HG02759 (cell line): ENCODE measurements around the gene ASIC5.
"Not testable (repeated sequence)": the region's sequence is repeated elsewhere in the genome, so short reads cannot be mapped to it uniquely, and the experiment has no call there.

Source experiments
- ATAC-seq: cut with Tn5 transposase; IDR thresholded peaks from one replicate; pipeline ENCODE4 v1.9.1; 2021; ENCODE audit warnings: mild to moderate bottlenecking, moderate library complexity; ENCODE audit not compliant: unreplicated experiment

ASIC5 gene

DNA sequence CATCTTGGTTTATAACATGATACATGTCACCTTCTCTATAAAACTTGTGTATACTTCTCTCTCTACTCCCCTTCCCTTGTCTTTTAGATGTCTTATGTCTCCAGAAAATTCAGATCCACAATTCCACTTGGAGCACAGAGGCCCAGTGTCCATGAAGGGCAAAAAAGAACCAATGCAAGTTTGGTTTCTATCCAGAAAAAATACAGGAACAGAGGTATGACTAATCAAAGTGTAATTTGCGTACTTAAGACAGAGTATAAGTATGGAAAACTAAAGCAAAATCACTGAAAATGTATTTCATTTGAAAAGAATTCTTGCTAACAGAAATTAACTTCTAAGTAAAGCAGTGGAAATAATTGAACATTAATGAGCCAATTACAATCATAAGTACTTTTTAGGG lies 61.1 kb downstream of the ASIC5 start:
- no peak for ATAC-seq

DNA sequence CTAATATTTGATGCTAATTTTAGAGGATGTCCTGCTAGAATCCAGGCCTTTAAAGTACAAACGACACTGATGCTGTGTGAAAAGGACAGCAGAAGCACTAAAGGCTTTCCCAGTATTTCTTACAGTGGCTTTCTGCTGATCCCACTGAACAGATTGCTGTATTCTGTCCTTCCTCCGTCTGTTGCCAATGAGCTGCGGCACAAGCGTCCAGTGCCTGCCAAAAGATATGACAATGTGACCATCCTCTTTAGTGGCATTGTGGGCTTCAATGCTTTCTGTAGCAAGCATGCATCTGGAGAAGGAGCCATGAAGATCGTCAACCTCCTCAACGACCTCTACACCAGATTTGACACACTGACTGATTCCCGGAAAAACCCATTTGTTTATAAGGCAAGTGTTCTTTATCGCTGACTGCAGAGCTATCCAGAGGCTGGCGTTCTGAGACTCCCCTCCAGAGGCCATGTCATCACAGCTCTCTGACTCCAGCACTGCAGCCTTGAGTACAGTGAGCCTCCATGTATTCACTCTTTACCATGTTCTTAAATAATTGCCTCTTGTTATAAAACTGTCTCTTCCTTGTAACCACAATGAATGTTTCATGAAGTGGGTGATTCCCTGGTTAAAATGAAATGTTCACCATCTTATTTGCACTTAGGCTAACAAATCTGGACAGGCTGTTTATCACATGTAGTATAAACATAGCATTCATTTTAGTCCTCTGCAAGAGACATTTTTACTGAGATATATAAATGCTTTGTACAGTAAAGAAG lies 63.7 kb downstream of the ASIC5 start:
- ATAC-seq: no peak

DNA sequence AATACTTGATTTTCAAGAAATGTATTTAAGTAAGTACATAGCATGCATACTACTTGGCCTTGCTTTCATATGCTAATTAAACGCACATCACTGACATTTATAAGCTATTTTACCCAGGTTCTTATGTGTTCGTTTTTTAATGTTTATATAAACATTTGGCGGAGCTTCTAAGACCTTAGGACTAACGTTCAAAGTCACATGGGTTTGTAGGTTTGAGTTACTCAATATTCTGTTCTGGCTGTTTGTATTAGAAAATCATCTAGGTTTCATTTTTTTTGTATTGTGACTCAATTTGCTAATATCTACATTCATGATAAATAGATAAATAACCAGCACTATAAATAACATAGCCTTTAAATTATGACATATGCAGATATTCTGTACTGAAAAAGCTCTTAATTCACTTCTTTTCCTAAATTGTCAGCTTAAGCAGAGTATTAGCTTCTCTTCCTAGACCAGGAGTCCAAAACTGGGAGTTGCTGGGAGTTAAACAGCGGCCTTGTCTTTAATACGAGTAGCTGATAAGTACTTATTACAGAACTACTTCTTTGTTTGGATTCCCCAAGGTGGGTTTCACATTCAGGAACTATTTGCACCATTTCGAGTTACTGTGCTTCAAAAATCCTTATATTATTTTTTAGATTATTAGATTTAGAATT lies 65.3 kb downstream of the ASIC5 start:
- ATAC-seq: no peak

DNA sequence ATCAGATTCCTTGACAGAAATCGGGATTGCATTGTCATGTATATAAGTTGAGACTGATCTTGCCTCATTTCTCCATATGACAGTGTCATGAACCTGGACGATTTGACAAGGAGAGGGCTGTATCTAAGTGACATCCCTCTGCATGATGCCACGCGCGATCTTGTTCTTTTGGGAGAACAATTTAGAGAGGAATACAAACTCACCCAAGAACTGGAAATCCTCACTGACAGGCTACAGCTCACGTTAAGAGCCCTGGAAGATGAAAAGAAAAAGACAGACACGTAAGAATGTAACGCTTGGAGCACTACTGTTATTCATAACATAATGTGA lies 66.3 kb downstream of the ASIC5 start:
- no peak for ATAC-seq

DNA sequence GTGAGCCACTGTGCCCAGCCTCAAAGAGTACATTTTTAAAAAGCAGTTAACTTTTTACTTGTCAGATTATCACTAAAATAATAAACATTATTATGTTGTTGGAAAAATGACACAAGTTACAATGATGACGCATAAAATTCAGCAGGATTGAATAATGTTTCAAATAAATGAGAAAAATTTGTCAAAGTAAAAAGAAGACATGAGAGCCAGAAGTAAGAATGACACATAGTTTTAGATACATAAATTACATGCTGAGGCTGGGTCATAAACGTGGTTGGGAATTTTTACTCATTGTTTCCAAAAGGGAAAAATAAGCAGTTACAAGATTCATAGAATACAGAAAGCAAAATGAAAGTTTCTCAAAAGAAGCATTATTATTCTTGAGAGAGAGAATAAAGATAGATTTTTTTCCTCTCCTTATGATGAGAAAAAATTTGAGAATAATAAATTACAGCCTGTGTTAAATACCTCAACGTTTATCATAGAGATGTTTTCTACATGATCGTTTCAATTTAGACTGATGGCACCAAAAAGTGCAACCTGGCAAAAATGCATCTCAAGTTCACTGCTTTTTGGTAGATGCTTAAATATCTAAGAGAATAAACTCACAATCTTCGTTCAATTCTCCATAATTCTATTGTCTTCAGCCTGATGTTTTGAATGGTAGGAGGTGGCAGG lies 66.8 kb downstream of the ASIC5 start:
- ATAC-seq: no peak

DNA sequence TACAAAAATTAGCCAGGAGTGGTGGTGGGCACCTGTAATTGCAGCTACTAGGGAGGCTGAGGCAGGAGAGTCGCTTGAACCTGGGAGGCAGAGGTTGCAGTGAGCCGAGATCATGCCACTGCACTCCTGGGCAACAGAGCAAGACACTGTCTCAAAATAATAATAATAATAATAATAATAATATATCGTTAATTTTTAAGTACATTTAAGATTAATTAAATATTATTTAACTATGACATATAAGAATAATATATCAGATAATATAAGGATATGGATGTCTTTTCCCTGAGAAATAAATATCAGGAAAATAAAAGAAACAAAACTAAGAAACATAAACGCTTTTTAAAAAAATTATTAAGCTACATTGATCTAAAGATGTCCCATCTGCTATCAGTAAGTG lies 68.5 kb downstream of the ASIC5 start:
- not testable (repeated sequence) for ATAC-seq

DNA sequence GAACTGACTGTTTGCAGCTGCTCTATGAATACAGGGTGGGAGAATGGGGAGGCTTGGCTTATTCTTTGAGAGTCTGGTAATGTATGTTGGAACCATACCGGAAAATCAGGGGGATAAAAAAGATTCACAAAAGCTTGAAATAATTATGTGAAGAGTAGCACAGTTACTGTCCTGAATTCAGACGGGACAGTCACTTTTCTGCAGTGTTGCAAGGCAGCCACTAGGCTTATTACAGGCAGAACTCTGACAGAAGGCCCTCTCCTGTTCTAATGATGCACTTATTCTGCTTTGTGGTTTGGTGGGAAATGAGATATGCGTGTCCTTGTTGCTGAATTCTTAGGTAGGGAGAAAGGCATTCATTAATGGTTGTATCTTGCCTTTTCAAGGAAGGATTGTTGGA lies 70.1 kb downstream of the ASIC5 start:
- ATAC-seq: peak; percentile 87

DNA sequence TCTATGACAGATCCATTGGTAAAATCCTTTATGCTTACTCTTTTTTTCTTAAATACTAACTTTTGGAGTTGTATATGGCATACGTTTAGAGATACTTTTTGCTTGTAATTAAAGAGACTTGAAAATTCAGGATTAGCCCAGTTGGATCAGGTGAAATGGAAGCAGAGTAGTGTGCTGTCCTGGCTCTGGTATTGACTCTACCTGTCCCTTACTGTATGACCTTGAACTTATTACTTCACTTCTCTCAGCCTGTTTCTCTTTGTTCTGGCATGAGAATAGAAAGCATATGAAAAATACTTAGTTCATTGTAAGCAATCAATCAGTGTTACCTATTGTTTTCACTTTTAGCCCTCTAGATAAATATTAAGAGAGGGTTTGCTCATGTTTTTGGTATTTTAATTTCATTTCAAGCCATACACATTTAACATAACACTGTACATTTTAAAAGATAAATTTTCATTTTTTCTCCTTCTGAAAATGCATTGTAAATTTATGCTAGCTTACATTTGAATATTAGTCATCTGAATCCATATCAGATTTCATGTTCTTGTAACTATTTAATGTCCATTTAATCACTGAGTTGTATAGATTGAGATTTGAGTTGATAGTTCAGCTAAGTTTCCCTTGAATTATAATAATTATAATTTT lies 71.4 kb downstream of the ASIC5 start:
- no peak for ATAC-seq

DNA sequence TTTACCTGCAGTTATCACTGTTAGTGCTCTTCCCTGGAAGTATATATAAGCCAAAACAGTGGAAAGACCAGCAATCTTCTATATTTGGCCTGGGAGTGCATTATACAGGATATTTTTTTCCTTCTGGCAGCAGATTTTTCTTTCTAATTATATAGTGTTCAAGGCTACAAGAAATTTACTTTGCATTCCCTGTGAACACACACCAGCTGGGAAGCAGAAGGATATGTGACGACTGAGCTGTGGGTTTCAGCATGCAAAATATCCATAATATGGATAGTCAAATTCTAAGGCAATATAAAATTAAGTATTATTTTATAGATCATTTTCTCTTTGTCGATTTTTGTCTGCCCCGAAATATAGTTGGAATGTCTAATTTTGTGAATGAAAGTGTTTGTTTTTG lies 76.1 kb downstream of the ASIC5 start:
- no peak for ATAC-seq

DNA sequence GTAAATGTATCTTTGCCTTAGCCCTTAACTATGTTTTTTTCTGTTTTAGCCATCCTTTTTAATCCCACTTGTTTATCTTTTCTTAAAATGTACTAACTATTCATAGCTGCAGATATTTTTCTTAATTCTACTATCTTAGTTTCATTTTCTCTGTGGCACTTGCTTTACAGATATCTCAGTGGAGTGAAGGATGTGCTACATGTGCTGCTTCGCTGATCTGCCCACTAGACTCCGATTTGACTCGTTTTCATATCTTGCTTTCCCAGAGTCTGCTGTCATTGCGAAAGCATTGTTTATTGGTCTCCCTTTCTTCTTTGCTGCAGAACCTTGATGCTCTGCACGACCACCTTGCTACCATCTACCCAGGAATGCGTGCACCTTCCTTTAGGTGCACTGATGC lies 76.7 kb downstream of the ASIC5 start:
- no peak for ATAC-seq

DNA sequence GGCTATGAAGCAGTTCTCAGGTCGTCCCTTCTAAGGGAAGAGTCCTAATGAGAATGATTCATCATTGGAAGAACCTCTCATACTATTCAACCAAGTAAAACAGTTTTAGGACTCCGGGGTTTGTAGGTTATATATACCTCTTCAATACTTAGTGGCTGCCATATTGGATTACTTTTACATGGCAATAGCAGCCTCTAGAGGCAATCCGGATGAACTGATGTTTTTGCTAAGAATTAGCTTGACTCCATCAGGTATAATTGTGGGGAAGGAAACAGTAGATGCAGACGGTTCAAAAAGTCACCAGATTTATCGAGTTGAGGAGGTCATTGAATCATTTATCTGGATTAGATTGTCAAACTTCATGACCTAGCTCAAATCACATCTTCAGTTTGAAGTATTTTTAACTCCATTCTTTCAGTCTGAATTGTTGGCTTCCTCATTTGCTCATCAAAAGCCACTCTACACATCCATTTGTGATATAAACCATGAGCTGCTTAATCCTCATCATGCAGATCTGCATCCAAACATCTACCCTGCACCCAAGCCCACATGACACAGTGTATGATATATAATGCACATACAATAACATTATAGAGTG lies 78.9 kb downstream of the ASIC5 start:
- peak; percentile 98 for ATAC-seq

DNA sequence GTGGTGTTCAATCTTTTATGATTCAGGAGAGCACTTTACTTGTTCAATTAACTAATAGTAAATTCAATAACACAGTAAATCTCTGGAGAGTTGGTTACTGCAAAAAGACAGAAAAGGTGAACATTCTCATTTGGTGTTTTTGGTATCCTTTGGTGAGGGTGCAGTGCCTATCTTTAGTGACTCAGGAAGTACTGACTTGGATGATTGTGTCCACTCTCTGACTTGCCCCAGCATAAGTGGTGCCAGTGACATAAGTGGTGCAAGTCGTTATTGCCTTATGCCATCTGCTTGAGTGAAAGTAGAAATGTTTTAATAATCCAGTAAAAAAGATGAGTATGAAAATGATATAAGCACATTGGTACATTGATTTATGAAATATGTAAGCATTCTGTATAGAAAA lies 80.2 kb downstream of the ASIC5 start:
- ATAC-seq: no peak

DNA sequence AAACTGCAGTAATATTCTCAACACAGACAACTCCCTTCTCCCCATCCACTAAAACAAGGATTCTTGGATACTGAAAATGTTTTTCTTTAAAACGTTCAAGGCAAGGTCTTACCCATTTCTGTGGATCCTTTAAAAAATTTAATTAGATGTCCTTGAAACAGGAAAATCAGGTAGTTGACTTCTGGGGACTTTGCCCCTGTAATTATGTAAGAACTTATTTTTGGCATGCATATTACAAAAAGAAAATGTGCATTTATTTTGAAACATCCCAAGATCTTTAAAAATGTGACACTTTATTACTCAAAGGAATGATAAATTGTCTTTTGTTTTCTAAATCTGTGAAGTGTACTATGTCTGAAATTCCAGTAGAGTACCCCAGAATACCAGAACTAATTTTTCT lies 81.4 kb downstream of the ASIC5 start:
- no peak for ATAC-seq

DNA sequence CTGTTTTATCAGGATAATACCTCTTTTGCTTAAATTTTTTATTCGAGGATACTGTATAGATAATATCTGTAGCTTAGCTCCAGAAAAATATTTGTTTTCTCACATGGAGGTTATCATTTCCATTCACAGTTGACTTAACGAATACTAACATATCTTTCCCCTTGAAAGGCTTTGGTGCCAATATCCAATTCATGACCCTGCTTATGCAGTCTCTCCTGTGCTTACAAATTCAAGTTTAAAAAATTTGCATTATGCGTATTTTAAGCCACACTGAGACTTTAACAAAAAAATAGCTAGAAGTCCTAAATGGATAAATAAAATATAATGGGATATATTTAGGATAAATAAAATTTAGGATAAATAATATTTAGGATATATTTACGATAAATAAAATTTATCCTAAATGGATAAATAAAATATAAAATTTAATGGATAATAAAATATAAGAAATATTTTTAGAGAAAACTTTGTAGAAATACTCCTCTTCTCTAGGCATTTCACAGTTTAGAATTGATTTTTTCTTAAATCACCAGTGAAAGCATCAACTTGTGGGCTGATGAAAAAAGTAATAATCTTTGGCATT lies 84.7 kb downstream of the ASIC5 start:
- ATAC-seq: no peak

DNA sequence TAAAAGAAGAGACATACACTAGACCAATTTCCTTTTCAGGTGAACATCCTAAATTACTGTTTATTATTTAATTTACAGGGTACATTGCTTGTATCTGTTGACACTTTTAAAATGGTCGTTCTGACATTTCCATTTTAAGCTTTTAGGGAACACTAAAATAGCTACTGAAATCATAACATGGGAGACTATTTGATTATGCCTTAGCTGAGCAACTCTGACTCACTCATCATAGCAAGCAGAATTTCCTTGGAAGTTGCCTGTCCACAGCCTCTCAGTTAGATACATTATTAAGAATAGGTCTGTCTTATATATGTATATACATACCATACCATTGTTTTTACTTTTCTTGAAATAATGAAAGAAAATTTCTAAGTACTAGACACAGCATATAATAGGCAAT lies 85.3 kb downstream of the ASIC5 start:
- no peak for ATAC-seq
